GM12801 (cell line): ENCODE measurements around the gene ADAMTS17.

ENCODE experiments used
- CTCF ChIP-seq: IDR thresholded peaks from one replicate; pipeline ENCODE4 v1.5.1; 2011; ENCODE audit warnings: control low read depth; ENCODE audit not compliant: insufficient read length; ENCODE audit errors: extremely low read depth

Gene ADAMTS17

GRCh38 chr15:100163961-100164360 is 177.8 kb downstream of the ADAMTS17 start:
- no peak for TF ChIP-seq CTCF

GRCh38 chr15:100160953-100161352 is 180.8 kb downstream of the ADAMTS17 start:
- TF ChIP-seq CTCF: no peak

- TF ChIP-seq CTCF: no peak
Observed at GRCh38 chr15:100159436-100159835, 182.3 kb downstream of the ADAMTS17 start.

GRCh38 chr15:100158356-100158755 is 183.4 kb downstream of the ADAMTS17 start:
- TF ChIP-seq CTCF: no peak

- TF ChIP-seq CTCF: no peak
Observed at GRCh38 chr15:100156201-100156600, 185.6 kb downstream of the ADAMTS17 start.

- no peak for TF ChIP-seq CTCF
Observed at GRCh38 chr15:100154338-100154737, 187.4 kb downstream of the ADAMTS17 start.

GRCh38 chr15:100152463-100152862 is 189.3 kb downstream of the ADAMTS17 start:
- no peak for TF ChIP-seq CTCF

- no peak for TF ChIP-seq CTCF
Observed at GRCh38 chr15:100150906-100151305, 190.9 kb downstream of the ADAMTS17 start.
